Activated T-helper 9 cell treated with anti-CD3 and anti-CD28 coated beads, Interleukin-2, amount 50 U/mL, for 16 hours (primary cell): ENCODE measurements around the gene CROCC2.

Source experiments
- DNase-seq: peaks from one replicate; pipeline ENCODE4 v3.0.0-alpha.2; 2020; ENCODE audit warnings: low read depth

The CROCC2 gene

DNA sequence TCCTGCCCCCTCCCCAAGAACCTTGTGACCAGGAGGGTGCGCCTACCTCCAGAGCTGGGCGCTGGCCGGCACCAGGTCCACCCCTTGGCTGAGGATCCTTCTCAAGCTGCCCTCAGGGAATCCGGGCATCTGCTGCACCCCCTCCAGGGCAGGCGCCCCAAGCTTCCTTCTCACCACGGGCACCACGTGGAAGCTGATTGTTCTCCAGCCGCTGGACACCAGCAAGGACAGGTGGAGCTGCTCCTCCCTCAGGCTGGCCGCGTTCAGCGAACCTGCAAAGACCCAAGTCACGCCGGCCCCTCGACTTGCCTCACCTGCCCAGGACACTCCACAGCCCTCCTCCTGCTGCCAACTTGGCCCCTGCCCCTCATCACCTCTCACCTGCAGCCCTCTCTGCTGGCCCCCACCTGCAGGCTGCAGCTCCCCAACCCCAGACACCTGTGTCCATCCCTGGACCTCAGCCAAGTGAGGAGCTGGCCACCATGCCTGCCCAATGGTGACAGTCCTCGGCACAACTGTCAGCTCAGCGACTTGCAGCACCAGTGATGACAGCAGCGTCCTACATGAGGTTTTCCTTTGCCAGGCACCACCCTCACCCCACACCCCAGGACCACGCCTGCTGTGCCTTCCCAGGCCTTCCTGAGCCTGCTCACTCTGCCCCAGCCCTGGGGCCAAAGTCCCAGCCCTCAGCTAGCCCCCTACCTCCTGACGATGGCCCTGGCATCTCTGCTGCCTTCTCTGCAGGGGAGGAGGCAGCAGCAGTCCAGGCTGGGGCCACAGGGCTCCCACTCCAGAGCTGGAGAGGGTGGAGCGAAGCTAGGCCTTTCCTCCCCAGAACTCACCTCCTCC, 14.4 kb upstream of the CROCC2 start:
- no peak for DNase-seq

DNA sequence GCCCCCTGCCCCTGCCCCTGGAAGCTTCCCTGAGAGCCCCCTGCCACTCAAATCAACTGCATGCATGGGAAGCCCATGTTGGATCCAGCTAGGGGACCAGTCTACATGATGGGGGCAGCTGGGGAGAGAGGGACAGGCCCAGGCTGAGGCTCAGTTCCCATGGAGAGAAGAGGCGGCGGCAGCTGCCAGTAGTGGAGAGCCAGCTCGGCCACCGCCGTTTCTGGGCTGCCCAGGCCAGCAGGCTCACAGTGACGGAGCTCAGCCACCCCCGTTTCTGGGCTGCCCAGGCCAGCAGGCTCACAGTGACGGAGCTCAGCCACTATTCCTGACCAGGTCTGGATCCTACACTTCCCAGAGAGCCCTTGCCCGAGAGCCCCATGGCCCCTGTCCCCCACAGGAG, 13.8 kb upstream of the CROCC2 start:
- DNase-seq: no peak

DNA sequence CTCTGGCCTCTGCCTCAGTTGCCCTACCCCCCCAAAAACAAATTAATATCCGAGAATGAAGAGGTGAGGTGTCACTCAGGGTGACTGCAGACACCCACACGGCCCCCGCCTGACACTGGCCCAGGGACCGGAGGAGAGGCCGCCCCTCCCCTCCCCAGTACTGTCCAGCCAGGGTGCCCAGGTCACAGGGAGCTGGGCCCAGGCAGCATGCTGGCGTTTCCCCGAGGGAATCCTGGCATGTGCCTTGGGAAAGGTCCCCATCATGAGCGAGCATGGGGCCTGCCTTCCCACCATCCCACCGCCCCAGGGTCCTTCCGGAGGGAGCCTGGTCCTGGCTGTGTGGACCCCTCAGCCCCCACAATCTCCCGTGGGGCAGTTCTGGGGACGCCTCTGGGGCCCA, 13.2 kb upstream of the CROCC2 start:
- DNase-seq: no peak

DNA sequence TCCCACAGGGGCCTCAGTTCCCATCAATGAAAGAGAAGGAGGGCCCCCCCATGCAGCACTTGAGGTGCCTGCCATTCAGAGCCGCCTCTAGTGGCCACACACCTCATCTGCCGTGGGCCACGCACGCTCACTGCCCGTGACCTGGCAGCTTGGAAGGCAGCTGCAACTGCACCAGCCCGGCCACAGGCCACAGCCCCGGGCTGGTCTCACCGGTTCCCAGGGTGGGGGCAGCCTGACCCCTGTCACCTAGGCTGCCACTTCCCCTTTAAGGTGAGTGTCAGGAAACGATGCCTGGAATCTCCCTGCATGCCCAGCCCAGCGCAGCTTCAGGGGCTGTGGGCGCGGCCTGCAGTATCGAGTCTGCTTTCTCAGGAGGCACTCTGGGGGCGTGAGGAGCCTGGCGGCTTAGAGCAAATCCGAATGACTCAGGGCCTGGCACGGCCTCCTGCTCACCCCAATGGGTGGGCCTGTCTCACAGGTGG, 12.7 kb upstream of the CROCC2 start:
- no peak for DNase-seq

DNA sequence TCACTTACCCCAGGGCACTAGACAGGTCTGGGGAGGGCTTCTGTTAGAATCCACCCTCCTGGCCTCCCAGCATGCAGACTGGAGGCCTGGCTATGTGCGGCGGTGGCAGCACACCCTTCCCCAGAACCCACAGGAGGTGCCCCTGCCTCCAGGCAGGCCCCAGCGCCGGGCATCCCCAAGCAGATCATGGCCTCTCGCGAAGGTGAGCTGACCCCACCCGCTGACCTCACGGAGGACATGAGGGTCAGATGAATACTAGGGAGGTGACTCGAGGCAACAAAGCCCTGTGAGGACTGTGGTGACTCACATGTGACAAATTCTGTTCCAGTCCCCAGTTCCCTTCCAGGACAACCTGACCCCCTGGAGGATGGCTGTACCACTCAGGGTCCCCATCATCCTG, 12.1 kb upstream of the CROCC2 start:
- no peak for DNase-seq

DNA sequence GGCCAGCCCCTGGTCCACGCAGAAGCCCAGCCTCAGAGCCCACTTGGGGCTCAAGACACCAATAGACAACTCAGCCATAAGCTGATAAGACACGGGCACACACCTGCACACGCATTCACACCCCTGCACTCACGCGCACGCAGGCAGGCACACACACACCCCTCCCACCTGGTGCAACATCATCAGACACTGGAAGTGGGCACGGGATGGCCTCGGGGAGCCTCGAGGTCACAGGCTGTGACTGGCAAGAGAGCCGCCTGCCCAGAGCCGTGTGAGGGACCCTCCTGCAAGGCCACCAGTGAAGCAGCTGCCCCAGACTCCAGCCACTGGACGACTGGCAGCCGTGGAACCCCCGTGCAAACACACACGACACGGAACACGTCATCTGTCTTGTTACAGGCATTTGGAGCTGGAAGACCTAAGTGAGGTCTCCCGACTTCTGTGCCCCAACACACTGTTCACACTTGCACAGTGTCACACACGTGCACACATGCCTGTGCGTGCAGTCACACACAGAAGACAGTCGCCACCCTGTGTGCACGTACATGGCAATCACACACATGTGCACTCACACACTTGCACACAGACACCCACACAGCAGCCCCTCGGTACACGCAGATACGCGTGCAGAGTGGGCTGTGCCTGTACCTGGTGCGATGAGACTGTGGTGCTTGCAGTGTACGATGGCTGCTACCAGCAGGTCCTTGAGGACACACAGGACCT, 11.1 kb upstream of the CROCC2 start:
- no peak for DNase-seq

DNA sequence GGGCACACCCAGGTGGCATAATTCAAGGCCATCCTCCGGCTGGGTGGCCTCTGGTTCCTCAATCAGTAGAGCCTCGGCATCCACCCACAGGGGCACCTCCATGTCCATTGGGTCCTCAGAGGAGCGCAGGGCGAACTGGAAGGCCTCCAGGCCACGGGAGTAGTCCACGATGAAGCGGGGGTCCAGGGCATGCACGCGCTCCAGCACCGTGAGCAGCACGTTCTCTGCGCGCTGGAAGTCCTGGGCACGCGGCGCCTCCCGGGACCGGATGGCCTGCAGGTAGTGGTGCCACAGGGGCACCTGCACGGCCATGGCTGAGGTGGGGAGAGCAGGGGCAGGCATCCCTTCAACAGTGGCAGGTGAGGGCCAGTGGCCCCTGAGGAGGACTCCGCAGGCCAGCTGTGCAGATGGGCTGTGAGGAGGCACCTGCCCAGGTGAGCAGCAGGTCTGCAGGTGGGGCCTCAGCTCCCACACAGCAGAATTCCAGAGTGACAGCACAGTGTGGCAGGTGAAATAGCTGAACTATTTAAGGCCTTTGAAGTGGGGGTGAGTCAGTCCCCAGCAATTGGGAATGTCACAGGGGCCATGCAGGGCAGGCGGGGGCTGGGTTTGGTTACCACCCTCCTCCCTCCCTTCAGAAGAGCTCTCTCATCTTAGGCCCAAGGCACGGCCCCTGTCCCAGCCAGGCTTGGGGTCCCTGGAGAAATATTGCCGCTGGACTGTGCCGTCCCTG, 10.3 kb upstream of the CROCC2 start, which contains the start of gene MAB21L4:
Gene MAB21L4 (minus strand): TSS at position 501 of the 733 bp plus-strand sequence. CDS start 159 bp downstream, at position 342.
- DNase-seq: no peak

DNA sequence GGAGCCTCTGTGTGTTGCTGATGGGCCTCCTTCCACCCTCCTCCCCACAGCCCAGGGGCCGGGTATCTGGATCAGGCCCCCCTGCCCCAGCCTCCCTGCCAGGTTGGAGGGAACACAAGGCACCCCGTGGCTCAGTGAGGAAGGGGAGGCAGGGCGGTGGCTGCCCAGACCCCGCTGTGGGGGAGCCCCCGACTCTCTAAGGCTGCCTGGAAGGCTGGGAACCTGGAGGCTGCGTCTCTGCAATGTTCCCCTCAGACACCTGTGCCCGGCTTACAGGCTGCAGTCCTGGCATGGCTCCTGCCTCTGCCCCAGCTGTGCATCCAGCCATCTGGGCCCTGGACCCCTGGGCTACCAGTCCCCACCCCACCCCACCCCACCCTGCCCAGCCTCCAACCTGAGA, 9.7 kb upstream of the CROCC2 start:
- DNase-seq: no peak

DNA sequence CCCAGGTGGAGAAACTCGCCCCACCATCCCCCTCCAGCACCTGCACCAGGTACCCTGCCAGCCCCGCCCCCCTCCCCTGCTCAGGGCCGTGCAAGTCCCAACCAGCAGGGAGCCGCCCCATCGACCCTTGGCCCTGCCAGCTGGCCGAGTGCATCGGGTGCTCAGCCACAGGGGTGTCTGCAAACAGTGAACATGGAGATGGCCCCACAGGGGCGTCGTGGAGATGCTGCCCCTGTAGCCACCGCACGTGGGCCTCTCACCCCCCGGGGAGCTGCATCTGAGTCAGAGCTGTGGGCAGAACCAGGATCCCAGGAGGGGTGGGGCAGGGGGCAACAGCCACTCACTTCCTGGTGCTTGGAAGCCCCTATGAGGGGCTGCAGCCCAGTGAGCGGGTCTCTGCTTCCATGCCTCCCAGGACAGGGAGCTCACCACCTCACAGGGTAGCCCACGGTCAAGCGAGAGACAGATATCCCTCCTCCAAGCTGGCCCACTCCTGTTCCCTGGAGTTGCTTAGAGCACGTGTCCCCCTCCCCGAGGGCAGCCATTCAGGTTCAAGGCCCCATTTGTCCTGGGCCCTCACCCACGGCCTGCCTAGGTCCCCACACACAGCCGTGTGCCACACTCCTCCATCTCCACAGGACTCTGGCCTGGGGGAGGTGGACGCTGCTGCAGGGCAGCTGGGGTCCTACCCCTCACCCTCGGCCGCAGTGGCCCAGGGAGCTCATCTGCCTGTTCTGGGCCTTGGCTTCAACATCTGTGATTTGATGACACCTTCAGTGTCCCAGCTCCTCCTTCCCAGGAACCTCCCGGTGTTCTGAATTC, 9.1 kb upstream of the CROCC2 start:
- DNase-seq: no peak

DNA sequence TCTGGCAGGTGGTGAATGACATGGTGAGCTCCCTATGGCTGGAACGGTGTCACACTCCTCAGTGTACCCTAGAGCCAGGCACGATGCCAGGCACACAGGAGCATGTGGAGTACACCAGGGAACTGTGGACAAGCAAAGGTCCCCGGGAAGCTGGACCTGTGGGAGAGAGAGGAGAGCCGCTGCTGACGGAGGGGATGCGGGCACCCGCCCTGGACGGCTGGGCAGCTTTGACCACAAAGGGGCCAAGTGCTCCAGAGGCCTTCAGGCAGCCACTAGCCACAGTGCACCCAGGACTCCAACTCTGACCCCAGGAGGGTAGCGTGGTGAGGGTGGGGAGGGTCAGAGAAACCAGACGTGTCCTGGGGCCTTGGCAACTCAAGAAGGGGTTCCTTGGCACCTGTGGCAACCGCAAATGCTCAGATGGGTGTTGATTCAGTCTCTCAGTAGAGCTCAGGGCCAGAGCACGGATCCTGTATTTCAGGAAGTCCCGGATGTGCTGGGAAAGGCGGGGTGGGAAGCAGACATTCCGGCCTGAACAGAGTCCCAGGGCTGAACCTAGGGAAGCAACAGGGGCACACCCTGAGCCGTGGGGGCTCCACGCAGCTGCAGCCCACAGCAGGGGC, 7.9 kb upstream of the CROCC2 start:
- no peak for DNase-seq

DNA sequence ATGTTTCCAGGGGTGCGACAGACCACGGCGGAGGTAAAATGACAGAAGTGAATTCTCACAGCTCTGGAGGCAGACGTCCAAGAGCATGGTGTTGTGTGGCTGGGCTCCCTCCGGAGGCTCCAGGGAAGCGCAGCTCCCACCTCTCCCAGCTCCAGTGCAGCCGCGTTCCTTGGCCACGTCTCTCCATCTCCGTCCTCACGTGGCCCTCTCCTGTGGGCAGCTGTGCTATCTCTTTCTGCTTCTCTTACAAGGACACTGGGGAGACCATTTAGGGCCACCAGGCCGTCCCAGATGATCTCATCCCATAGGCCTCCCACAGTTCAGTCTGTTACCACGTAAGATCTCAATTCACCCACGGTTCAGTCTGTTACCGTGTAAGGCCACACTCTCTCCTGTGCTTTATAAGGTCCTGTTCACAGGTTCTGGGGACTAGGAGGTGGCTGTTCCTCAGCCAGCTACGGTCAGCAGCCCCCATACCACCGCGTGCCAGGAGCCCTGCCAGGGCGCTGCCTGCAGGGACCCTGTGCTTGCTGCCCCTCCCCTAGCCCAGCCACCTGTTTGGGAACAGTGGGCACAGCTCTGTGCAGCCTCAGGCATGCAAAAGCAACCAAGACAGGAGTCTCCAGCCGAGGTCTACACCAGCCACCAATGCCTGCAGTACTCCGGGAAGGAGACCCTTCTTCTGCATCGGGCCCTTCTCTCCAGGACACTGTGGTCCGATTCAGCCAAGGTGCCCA, 7.2 kb upstream of the CROCC2 start:
- no peak for DNase-seq

DNA sequence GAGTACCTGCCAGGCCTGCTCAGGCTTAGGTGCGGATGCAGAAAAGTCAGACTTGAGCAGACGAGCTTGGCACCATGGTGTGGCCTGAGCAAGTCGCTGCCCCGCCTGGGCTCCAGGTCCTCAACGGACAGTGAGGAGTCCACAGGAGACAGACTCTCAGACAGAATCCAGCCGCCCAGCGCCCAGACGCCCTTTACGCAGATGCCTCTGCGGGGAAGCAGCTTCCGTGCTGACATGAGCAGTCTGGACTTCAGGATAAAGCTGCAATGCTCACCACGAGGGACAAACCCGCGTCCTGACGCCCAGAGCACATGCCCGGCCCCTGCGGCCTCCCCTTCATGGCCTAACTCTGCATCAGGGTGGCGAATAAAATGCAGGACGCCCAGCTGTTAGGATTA, 6.7 kb upstream of the CROCC2 start:
- no peak for DNase-seq

DNA sequence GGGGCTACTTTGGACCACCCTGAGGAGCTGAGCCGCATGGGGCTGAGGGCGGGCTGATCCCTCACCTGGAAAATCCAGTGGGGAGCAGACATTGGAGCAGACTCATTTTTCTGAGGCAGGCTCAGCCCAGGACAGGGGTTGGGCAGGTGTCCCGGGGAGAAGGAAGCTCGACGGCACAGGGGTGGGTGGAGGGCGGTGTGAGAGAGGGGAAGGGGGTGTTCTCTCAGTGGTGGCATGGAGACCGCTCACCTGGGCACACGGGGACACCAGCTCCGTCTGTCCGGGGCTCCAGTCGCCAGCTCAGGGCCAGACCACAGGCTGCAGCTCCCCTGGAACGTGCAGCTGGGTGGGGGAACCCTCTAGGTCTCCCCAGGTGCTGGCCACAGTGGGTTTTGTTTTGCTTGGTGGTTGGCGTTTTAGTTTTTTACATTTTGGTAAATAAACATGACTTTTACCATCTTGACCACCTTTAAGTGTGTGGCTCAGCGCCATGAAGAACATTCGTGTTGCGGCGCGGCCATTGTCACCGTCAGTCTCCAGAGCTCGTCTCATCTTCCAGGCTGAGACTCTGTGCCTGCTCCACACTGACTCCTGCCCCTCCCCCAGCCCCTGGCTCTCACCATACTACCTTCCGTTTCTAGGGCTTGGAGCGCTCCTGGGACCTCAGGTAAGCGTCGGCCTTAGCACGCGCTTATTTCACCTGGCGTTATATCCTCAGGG, 5.8 kb upstream of the CROCC2 start:
- no peak for DNase-seq

DNA sequence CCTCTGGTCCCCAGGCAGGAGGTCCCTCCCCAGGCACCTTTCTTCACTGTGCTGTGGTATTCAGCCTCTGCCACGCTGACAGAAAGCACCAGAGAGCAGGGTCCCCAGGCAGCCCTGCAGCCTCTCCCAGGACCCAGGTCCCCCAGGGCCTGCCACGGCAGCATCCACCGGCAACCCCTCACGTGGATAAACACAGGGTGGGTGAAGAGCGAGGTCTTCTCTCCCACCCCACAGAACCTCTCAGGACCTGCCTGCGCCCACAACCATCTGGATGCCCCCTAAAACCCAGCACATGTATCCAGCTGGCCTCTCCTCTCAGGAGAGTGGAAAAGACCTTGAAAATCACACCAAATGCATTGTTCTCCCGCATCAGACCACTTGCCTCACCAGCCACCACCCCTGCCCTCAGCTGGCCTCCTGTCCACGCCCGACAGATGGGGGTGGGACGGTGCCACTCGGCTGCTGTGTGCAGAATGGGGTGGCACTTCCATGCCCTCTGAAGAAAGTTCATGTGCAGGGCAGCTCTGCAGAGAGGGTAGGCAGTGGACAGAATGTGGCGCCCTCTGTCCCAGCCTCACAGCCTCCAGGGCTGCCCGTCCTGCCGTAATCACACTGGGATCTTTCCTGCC, 4.0 kb upstream of the CROCC2 start:
- no peak for DNase-seq

DNA sequence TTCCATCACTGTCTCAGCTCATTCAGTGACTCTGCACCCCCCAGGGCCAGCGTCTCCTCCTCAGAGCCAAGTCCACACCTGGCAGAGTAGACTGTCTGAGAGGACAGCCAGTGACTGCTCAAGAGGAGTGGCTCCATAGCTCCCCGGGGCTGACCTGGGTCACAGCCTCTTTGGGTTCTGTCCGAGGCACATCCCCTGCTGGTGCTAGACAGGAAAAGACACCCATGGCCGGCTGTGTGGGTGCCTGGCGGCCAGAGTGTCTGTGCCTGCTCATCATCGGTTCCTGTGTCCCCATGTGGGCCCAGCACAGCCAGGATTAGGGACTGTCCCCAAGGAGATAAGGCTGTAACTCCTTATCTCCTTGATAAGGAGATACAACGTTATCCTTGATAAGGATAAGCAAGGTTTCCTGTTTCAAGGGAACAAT, 3.5 kb upstream of the CROCC2 start:
- no peak for DNase-seq

DNA sequence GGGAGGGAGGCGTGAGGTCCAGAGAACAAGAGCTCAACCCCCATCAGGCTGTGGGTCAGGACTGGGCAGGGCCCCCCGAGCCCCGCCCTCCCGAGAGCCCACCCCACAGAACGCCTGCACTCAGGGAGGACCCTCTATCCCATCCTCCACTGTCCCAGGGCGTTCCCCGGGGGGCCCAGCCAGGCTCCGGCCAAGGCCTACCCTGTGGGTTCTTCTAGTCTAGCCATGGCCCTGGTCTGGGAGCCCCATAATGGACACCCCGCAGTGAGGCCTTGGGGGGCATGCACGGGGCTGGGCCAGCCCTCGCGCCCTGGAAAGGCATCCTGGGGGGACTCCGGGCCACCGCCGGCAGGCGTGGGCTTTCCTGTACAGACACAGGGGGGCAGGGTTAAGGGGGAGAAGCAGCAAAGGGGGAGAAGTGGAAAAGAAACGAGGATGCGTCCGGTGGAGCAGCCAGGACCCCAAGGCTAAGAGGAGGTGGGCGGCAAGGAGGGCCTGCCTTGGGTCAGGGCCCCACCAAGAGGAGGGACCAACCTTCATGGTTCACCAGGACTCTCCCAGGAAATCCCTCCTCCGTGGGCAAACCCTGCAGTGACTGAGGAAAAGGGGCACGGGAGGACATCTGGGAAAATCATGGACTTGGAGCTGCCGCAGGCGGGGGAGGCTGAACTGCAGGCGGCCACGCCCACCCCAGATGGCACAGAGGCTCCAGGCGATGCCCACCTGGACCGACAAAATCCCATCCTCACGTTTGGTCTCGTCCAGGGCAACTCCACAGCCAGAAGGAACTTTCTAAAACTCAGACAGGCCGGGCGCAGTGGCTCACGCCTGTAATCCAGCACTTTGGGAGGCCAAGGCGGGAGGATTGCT, 2.7 kb upstream of the CROCC2 start:
- DNase-seq: no peak

DNA sequence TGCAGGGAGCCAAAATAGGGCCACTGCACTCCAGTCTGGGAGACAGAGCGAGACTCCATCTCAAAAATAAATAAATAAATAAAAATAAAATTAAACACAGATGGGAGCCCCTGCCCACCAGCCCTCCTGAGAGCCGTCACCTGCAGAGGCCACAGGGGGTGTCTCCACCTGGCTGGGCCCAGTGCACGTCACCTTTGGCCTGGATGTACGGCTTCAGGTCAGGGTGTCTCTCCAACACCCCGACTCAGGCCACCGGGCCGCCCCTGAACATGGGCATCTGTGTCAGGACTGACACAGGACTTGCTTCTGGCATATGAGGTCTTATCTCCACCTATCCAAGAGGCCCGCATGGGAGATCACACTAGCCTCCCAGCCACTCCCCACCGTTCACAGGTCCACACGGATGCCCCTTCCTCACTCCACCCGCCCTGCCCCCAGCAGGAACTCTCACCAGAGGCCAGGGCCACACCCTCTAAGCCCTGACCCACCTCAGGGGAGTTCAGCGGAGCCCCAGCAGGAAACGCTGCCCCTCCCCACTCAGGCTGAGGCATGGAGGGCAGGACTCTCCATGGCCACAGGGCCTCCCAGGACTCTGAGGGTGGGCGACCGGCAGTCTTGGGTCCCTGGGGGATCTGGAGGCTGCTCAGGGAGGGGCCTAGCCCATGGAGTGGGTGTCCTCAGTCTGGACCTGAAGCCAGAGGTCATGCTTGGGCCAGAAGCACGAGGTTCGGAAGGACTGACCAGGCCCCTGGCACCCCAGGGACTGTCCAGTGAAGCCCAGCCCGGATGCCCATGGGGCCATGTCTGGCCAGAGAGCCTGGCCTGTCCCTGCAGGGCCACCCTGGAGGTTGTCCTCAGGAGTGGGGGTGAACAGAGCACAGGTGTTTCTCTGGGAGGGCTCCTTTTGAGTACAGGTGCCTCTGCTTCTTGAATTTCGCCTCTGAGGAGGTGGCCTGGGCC, 1.6 kb upstream of the CROCC2 start:
- no peak for DNase-seq
